Stimulated activated CD8-positive, alpha-beta memory T cell treated with anti-CD3 and anti-CD28 coated beads, Interleukin-7, amount 100 ng/mL, for 48 hours (primary cell): ENCODE data around the gene LUZP2.
"Not testable (repeated sequence)": the region's sequence is repeated elsewhere in the genome, so short reads cannot be mapped to it uniquely, and the experiment has no call there.

Source experiments
- DNase-seq, 2 donors: peaks; one replicate each; pipeline ENCODE4 v3.0.0-alpha.2; 2020; ENCODE audit warnings: low read depth in 1 of 2; ENCODE audit errors: extremely low read depth in 1 of 2

LUZP2 gene

DNA sequence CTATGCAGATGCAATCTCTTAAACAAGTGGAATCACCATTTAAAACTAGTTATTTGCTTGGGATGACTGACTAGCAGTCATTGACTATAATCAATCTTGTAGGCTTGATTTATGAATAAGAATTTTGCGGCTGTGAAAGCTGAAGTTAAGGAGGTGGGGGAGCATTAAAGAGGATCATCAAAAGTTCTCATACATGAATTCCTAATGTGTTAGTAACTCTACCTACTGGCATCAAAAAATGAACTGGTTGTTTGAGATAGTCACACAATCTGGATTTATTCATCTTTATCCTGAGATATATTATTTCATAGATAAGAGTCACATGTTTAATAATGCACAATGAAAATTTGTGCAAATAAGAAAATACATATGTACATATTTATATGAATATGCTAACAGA lies 393.6 kb downstream of the LUZP2 start:
- no peak for DNase-seq

DNA sequence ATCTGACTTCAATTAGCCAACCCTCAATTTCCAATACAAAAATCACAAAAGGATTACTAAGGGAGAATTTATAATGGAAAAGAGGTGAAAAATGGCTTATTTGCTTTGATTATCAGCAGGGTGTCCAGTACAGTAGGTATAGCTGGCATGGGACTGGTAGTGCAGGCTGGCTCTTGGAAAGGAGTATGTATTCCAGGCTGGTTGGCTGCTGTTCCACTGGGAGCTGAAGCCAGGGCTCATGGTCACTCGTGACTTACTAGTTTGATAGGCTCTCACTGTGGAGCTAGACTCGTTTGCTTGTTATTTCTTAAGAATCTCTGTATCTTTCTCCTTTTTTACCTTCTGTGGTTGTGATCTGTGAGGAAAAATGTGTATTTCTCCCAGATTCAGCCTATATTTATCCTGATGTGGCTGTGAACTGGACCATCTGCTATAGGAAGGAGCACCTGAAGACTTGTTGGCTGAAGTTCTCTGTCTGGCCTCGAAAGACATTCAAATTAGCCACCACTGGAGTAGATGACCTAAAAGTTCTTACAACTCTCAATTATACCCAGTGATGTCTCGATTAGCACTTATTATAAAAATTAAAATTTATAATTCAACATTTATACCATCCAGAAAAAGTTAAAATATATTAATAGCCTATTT lies 395.1 kb downstream of the LUZP2 start:
- not testable (repeated sequence) for DNase-seq

DNA sequence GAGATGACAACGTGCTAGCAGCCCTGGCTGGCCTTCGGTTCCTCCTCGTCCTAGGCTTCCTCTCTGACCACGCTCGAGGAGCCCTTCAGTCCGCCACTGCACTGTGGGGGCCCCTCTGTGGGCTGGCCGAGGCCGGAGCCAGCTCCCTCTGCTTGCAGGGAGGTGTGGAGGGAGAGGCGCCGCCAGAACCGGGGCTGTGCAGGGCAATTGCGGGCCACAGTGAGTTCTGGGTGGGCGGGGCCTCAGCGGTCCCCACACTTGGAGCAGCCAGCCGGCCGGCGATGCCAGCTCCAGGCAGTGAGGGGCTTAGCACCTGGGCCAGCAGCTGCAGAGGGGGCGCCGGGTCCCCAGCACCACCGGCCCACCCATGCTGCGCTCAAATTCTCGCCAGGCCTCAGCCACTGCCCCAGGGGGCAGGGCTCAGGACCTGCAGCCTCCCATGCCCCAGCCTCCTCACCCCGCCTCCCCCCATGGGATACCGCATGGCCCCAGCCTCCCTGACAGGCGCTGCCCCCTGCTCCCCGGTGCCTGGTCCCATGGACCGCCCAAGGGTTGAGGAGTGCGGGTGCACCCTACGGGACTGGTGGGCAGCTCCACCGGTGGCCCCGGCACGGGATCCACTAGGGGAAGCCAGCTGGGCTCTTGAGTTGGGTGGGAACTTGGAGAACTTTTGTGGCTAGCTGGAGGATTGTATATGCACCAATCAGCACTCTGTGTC lies 399.4 kb downstream of the LUZP2 start:
- DNase-seq, result no peak

DNA sequence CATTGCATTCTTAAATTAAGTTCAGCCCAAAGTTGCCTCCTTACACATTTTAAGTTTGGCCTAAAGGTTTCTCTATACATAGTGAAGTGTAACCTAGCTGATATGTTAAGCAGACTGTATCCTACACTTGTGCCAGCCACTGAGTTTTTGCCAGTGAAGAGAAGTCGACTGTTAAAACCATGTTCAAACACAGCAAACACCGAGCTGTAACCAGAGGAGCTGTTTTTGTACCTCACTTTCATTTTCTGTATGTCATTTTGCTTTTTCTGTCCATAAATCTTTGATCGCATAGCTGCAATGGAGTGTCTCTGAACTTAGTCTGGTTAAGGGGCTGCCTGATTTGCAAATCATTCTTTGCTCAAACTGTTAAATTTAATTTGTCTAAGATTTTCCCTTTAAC lies 403.7 kb downstream of the LUZP2 start:
- DNase-seq, result no peak

DNA sequence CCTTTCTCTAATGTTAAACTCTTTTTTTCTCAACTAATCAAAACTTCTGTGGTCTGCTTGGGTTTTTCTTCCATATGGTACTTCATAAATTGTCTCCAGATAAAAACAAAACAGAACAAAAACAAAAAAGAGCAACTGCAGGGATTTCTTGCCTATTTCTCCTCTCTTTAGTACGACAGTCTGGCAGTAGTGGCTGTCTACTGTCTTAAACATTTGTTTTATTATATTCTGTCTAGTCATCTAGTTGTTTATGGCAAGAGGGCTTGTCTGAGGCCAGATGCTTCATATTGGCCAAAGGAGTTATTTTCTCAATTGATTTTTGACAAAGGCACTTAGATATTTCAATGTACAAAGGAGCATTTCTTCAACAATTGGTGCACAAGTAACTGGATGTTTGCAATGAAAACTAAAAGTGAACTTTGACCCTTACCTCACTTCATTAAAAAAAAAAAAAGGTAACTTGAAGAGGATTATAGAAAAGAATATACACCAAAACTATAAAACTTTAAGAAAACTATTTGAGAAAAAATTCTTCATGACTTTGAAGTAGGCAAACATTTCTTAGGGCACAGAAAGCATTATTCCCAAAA lies 404.2 kb downstream of the LUZP2 start:
- DNase-seq, result no peak

DNA sequence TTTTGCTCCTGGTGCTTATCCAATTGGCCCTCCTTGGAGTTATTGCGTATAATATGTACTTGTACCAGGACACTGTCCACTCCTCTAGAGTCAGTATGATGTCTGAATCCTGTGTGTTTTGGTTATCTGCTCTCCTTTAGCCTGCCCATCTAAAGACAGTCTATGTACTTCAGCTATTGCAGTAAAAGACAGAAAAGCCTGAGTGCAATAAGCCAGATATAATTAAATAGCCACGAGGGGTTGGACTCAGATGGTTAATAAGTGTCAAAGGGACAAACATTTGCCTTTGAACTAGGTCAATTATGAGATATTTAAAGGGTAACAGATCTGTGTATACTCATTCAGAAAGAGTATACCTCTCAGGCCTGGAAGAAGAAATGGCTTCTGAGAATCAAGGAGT lies 406.7 kb downstream of the LUZP2 start:
- no peak for DNase-seq

DNA sequence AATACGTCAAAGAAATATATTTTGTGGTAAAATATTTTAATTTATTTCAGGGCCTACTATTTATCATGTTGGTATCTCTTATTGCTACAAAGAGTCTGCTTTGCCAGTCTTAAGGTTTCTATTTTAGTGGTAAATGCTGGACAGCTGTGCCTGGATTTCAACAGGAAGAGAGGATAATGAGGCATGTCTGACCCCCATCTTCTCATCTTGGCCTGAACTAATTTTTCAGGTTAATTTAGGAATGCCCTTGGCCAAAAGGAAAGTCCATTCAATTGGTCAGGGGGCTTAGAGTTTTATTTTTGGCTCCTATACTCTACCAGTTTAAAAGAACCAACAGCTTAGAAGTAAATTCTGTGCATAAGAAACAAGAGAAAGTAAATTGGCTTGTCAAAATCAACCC lies 428.2 kb downstream of the LUZP2 start:
- no peak for DNase-seq

DNA sequence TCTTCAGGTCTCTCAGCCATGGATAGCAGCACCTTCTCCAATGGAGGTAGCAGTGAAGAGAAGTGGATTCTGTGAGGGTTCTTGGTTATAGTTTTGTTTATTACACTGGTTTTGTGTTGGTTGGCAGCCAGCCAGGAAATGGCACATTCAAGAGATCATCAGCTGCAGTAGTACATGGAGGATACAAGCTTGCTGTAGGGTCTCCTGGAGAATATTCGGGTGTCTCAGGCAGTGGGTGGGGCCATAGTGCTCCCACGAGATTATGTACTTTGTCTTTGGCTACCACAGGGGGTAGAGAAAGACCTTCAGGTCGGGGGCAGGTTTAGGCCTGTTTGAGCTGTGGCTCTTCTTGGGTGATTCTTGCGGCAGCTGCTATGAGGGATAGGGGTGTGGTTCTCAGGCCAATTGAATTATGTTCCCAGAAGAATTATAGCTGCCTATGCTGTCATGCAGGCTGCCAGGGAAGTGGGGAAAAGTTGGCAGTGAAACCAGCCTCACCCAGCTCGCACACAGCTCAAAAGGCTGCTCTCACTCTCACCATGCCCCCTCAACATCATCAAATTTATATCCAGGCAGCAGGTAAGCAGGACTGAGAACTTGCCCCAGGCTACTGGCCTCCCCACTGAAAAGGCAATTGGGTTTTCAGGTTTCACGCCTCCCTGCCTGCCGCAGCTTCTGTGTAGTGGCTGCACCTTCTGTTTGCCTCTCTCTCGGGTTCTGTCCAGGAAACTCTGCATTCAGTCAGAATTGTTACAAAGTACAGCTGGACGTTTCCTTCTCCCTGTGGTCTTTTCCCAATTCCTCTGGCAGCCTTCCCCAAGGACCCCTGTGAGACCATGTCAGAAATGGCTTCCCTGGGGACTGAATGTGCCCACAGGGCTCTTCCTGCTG lies 435.5 kb downstream of the LUZP2 start:
- DNase-seq, result no peak

DNA sequence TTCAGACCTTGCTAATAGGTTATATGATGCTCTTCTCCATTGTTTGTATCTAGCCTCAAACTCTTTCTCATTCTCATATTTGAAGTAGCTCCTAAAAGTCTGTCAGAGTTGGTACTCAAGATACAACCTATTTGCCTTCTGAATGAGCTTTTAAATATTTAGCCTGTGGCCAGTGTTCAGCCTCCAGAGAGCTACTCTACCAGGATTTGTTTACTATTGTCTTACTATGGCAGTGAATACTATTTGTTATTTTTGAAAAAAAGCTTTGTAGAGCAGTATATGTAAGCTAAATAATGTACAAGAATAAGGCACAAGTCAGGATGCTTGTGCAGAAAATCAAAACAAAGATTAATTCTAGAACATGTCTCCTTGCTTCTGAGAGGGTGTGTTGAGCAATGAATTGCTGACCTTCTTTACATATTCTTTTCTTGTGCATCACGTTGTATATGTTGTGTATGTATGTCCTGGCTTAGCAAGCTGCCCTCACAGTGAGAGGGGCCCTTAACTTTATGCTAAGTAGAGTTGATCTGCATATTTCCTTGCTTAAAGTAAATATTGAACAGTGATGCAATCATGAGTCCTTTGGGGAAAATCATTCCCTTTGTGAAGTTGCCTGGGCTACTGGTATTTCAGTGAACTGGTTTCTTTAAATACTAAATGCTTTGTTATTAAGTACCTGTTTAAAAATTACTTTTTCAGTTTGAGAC lies 438.0 kb downstream of the LUZP2 start:
- no peak for DNase-seq

DNA sequence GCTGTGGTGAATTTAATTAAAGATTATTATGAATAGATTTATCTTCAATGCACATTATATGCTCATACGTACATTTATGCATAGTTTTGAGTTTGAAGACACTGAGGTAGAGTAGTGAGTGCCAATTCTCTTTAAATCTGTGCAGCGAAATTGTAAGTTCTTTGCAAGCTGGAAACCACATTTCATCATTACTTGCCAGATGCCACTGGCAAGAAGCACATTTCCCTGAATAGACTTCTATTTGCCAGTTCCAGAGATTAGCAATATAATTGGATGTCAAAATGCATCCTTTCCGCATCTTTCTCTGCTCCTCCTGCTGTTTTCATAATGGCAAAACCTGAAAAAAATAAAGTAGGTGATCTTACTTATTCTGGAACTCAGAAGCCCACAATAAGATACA lies 448.0 kb downstream of the LUZP2 start:
- DNase-seq, result no peak

DNA sequence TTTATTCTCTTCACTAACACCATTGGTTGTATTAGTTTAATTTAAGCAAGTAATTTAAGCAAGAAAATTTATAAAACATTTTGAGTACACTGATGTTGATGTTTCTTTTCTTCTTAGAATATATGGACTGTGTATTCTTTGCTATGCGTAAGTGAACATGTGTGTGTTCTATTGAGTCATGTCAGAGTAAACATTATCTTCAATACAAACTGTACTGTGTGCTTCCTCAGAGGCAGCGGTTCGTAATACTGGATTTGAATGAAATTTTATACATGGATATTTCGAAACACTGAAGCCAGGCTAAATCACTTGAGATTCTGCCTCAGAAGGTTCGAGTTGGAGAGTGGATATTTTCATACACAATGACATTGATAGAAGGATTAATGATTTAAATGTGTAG lies 452.6 kb downstream of the LUZP2 start:
- no peak for DNase-seq

DNA sequence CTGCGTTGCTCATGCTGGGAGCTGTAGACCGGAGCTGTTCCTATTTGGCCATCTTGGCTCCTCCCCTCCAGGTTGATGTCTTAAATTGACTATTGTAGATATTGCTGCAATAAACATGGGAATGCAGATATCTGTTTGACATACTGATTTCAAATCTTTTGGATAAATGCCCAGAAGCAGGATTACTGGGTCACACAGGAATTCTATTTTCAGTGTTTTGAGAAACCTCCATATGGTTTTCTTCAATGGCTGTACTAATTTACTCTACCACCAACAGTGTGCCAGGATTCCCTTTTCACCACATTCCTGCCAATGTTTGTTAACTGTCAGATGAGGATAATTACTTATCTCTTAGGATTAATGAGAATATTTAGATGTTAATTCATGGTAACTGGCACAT lies 467.0 kb downstream of the LUZP2 start:
- no peak for DNase-seq

DNA sequence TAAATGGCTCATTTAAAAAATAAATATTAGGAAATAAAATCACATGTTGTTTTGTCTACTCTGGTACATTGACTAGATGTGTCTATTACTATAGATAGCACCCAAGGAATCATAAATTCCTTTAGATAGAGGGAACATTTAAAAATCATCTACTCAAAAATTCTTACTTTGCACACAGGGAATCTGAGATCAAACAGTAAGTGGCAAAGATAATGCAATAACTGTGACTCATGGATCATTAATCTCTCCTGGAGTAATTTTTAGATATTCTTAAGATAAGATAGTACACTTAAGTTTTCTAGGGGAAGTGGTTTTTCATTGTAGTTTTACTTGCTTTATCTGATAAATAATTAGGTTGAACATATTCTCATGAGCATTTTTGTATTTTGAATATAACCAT lies 468.9 kb downstream of the LUZP2 start:
- DNase-seq, result no peak

DNA sequence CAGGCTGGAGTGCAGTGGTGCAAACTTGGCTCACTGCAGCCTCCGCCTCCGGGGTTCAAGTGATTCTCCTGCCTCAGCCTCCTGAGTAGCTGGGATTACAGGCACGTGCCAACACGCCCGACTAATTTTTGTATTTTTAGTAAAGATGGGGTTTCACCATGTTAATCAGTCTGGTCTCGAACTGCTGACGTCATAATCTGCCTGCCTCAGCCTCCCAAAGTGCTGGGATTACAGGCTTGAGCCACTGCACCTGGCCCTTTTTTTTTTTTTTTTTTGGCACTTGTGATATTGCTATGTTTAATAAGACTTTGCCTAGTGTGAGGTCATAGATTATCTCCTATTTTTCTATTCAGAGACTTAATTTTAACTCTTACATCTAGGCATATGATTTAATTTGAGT lies 497.1 kb downstream of the LUZP2 start:
- not testable (repeated sequence) for DNase-seq

DNA sequence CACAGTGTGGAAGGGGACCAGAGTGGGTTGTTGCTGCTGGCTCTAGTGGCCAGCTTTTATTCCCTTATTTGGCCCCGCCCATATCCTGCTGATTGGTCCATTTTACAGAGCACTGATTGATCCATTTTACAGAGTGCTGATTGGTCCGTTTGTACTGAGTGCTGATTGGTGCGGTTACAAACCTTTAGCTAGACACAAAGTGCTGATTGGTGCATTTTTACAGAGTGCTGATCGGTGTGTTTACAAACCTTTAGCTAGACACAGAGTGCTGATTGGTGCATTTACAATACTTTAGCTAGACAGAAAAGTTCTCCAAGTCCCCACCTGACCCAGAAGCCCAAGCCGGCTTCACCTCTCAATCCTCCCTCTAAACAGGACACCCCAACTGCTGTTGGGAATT lies 503.1 kb downstream of the LUZP2 start:
- not testable (repeated sequence) for DNase-seq

DNA sequence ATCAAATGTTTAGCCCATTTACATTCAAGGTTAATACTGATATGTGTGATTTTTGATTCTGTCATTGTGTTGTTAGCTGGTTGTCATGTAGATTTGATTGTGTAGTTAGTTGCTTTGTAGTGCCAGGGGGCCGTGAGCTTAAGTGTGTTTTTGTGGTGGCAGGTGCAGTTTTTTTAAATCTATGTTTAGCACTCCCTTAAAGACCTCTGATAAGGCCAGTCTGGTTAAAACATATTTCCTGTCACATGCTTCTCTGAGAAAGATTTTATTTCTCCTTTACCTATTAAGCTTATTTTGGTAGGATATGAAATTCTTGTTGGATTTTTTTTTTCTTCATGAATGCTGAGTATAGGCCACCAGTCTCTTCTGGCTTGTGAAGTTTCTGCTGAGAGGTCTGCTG lies 540.6 kb downstream of the LUZP2 start:
- DNase-seq, result no peak

DNA sequence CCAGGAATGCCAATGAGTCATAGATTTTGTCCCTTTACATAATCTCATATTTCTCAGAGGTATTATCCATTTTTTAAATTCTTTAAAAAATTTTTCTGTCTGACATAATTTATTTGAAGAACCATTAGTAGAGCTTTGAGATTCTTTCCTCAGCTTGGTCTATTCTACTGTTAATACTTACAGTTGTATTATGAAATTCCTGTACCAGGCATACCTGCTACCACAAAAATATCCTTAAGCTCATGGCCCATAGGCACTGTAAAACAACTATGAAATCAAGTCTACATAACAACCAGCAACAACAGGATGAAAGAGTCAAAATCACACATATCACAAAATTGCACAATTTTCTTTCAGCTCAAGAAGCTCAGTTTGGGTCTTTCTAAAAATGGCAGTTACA lies 541.3 kb downstream of the LUZP2 start:
- DNase-seq, result no peak

DNA sequence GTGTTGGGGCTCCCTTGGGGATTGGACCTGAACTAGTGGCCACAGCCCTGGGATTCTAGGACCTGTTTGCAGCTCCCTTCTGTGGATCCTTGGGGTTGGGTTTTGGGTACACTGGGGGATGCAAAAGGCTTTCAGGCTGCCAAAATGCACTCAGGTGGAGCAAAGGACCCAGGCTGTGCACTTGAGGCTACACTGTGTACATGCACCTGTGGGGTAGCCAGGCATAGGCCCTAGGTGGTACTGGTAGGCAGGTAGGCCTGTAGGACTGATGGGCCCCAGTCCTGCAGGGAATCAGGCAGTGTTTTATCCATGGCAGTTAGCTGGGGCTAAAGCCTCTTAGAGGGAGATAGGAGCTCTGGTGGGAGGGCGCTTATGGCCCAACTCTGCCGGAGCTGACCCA lies 542.3 kb downstream of the LUZP2 start:
- no peak for DNase-seq

DNA sequence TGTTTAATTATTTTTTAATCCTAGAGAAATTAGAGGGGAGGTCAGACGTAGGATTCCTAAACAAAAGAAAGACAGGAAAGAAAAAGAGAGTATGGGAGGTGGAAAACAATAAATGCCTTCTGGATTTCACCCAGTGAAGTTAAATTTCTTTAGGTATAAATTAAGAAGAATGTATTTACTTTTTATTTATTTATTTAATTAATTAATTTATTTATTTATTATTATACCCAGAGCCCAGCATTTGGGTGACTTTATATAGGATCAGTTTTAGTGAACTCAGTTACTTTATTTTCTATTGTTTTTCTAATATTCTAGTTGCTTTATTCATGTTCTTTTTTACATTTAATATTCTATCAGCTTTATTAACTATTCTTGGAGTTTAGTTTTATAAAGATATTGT lies 551.8 kb downstream of the LUZP2 start:
- no peak for DNase-seq

DNA sequence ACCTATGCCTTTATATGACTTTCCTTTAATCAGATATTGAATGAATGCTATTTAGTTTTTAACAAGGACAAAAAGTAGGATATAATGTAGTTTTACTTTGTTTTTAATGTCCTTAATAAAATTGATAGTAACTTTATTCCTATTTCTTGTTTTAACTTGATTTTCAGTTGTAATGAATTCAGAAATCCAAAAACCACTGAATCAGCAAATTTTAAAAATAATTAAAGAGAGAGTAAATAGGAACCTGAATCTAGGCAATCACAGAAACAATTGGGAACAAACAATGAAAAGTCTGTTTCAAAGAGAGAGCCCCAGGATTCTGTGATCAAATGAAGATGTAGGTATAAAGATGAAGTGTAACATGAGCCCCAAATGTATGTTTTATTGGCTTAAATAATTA lies 556.0 kb downstream of the LUZP2 start:
- no peak for DNase-seq

DNA sequence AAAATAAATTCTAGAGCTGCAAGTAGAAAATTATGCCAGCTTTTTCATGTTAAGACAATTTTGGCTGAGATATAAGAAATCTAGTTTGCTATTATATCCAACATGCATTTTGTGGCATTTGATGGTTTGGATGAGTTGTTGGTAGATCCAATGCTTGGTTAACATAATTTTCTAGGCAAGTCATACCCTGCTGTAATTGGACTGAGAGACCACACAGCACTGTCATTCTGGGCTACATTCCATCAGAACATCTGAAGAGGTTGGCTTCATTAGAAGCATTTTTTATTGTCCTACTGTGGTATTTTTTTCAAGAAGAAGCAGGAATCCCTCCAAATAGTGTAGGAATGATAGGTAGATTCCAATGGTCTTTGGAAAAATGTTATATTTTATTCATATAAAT lies 561.0 kb downstream of the LUZP2 start:
- DNase-seq, result no peak
